Liver (tissue), 9 donors: ENCODE data around the gene SLC26A1. TPM values are rescaled to one million over a fixed set of nuclear protein-coding genes. Genes with fewer than 3 reads are reported as not detected.

Experiments used
- DNase-seq: peaks from one replicate; pipeline ENCODE4 v3.0.0-alpha.2; 2017; ENCODE audit warnings: low spot score
- H3K27ac ChIP-seq, 2 donors: one replicate each; pipeline ENCODE4 v1.7.0; 2013; ENCODE audit warnings: inconsistent platforms in 2 of 2, low read length in 2 of 2, control low read depth in 1 of 2, low read depth in 1 of 2, mild to moderate bottlenecking in 1 of 2
- H3K27me3 ChIP-seq, 4 donors: one replicate each; pipeline versions ENCODE4 v1.6.1 to v1.7.0; 2013; ENCODE audit warnings: low read length in 3 of 4, inconsistent platforms in 1 of 4, mild to moderate bottlenecking in 1 of 4, moderate library complexity in 1 of 4; ENCODE audit not compliant: control insufficient read depth in 4 of 4, insufficient read depth in 4 of 4
- H3K36me3 ChIP-seq, 4 donors: one replicate each; pipeline versions ENCODE4 v1.6.1 to v1.7.0; 2013; ENCODE audit warnings: low read length in 3 of 4, mild to moderate bottlenecking in 3 of 4, low read depth in 1 of 4, moderate library complexity in 1 of 4; ENCODE audit not compliant: control insufficient read depth in 4 of 4, insufficient read depth in 3 of 4
- H3K4me1 ChIP-seq, 4 donors: one replicate each; pipeline versions ENCODE4 v1.6.1 to v1.7.0; 2013; ENCODE audit warnings: low read length in 3 of 4, mild to moderate bottlenecking in 3 of 4, moderate library complexity in 1 of 4; ENCODE audit not compliant: control insufficient read depth in 4 of 4, insufficient read depth in 4 of 4
- H3K4me3 ChIP-seq, 3 donors: one replicate each; pipeline versions ENCODE4 v1.6.1 to v1.7.0; 2013; ENCODE audit warnings: low read length in 3 of 3, control low read depth in 1 of 3, low read depth in 1 of 3, mild to moderate bottlenecking in 1 of 3
- H3K9ac ChIP-seq, 2 donors: one replicate each; pipeline ENCODE4 v1.7.0; 2013; ENCODE audit warnings: low read length in 2 of 2, mild to moderate bottlenecking in 2 of 2, moderate library complexity in 2 of 2, control low read depth in 1 of 2, low read depth in 1 of 2
- H3K9me3 ChIP-seq, 4 donors: one replicate each; pipeline versions ENCODE4 v1.6.1 to v1.7.0; 2013; ENCODE audit warnings: low read length in 3 of 4; ENCODE audit not compliant: control insufficient read depth in 4 of 4
- ATF3 ChIP-seq: IDR thresholded peaks from 2 replicates; pipeline ENCODE4 v1.6.1; 2016; ENCODE audit warnings: antibody characterized with exemption
- FOXA1 ChIP-seq: IDR thresholded peaks from 2 replicates; pipeline ENCODE4 v1.6.1; 2016; ENCODE audit warnings: antibody characterized with exemption
- FOXA2 ChIP-seq: IDR thresholded peaks from 2 replicates; pipeline ENCODE4 v1.6.1; 2016; ENCODE audit warnings: antibody characterized with exemption
- GABPA ChIP-seq, 2 donors: IDR thresholded peaks in 1 of 2; conservative IDR thresholded peaks in 1 of 2; 2 replicates each; pipeline ENCODE4 v1.6.1; 2016; ENCODE audit warnings: antibody characterized with exemption in 2 of 2, mild to moderate bottlenecking in 1 of 2, moderate library complexity in 1 of 2
- HNF4A ChIP-seq, 2 donors: conservative IDR thresholded peaks; 2 replicates each; pipeline ENCODE4 v1.6.1; 2016; ENCODE audit warnings: antibody characterized with exemption in 2 of 2, mild to moderate bottlenecking in 2 of 2
- HNF4G ChIP-seq: IDR thresholded peaks from 2 replicates; pipeline ENCODE4 v1.6.1; 2016; ENCODE audit warnings: antibody characterized with exemption
- NR2F2 ChIP-seq: IDR thresholded peaks from 2 replicates; pipeline ENCODE4 v1.6.1; 2016; ENCODE audit warnings: antibody characterized with exemption
- RAD21 ChIP-seq, 2 donors: IDR thresholded peaks; 2 replicates each; pipeline ENCODE4 v1.6.1; 2016; ENCODE audit warnings: antibody characterized with exemption in 2 of 2, mild to moderate bottlenecking in 2 of 2
- REST ChIP-seq: IDR thresholded peaks from 2 replicates; pipeline ENCODE4 v1.6.1; 2016; ENCODE audit warnings: antibody characterized with exemption, mild to moderate bottlenecking
- RXRA ChIP-seq, 2 donors: IDR thresholded peaks; 2 replicates each; pipeline ENCODE4 v1.6.1; 2017 to 2018; ENCODE audit warnings: antibody characterized with exemption in 2 of 2, mild to moderate bottlenecking in 1 of 2
- SP1 ChIP-seq: IDR thresholded peaks from 2 replicates; pipeline ENCODE4 v1.6.1; 2018; ENCODE audit warnings: antibody characterized with exemption, mild to moderate bottlenecking
- TAF1 ChIP-seq: conservative IDR thresholded peaks from 2 replicates; pipeline ENCODE4 v1.6.1; 2016; ENCODE audit warnings: antibody characterized with exemption, mild to moderate bottlenecking
- YY1 ChIP-seq: IDR thresholded peaks from 2 replicates; pipeline ENCODE4 v1.6.1; 2016; ENCODE audit warnings: antibody characterized with exemption, mild to moderate bottlenecking
- WGBS: extraction: QIAGEN DNeasy Blood & Tissue Kit; methylation state at CpG from one replicate; pipeline ENCODE4 v1.1.7; 2013; 5-methylcytosine and 5-hydroxymethylcytosine counted together
- polyA plus RNA-seq, 2 donors: library from polyadenylated mRNA; stranded (reverse) in 1 of 2; unstranded in 1 of 2; fragments of 200-250 nt in 1 of 2; fragments of >200 nt in 1 of 2; fragmentation: Nextera tagmentation in 1 of 2; extraction: Ambion mirVana in 1 of 2; gene quantifications; one replicate each; pipeline versions ENCODE4 v1.2.1 to v1.2.3, GENCODE V29; 2013 to 2015
- total RNA-seq, 2 donors: library from RNA; depleted of rRNA; stranded (reverse); fragments of >200 nt; gene quantifications; one replicate each; pipeline ENCODE4 v1.2.3, GENCODE V29; 2014
- TF ChIP-seq, protein P1 (sequence below): IDR thresholded peaks from 2 replicates; pipeline ENCODE4 v1.6.1; 2016; ENCODE audit warnings: antibody characterized with exemption
- TF ChIP-seq, protein P2 (sequence below): fragments of 150-350 bp; IDR thresholded peaks from 2 replicates; pipeline ENCODE4 v1.5.1; 2017; ENCODE audit warnings: improper control_type of control experiment, low read depth, low read length; ENCODE audit not compliant: missing input control
- TF ChIP-seq, protein P3 (sequence below): IDR thresholded peaks from 2 replicates; pipeline ENCODE4 v1.6.1; 2016; ENCODE audit warnings: antibody characterized with exemption
- donor health status: healthy.
- donor health status: healthy.
- donor health status: healthy.
- donor health status: healthy.
- donor health status: healthy.

Gene SLC26A1
- total and polyA plus RNA-seq, 4 donors: 5.1 to 41.0 (median 26.3) TPM

GRCh38 chr4:959338-960139 lies 33.7 kb downstream of the SLC26A1 start:
- Histone ChIP-seq H3K9me3 (no peaks in the 10 kb centered on the region), H3K36me3 (peaks cover 2 to 24% (median 2%) of the 10 kb centered on the region in 4 donors), H3K9ac (no peak overlapping the region), H3K27ac (no peak overlapping the region), H3K4me3 (no peak overlapping the region), H3K27me3 (no peaks in the 10 kb centered on the region), H3K4me1 (no peaks in the 10 kb centered on the region)
- WGBS: 91% methylated on average over 24 of the region's 24 CpGs
- TF ChIP-seq REST (no peak), TAF1 (no peak), SP1 (no peak), ATF3 (no peak), RAD21 (IDR thresholded peaks at IDR 0.05) (no peak), GABPA (IDR thresholded peaks at IDR 0.05 in 1 of 2, conservative IDR thresholded peaks at IDR 0.05 in 1 of 2) (no peak), NR2F2 (no peak), HNF4G (no peak), FOXA2 (no peak), YY1 (no peak), FOXA1 (no peak), RXRA (IDR thresholded peaks at IDR 0.05) (no peak), HNF4A (conservative IDR thresholded peaks at IDR 0.05) (no peak)
- TF ChIP-seq, protein P1, sequence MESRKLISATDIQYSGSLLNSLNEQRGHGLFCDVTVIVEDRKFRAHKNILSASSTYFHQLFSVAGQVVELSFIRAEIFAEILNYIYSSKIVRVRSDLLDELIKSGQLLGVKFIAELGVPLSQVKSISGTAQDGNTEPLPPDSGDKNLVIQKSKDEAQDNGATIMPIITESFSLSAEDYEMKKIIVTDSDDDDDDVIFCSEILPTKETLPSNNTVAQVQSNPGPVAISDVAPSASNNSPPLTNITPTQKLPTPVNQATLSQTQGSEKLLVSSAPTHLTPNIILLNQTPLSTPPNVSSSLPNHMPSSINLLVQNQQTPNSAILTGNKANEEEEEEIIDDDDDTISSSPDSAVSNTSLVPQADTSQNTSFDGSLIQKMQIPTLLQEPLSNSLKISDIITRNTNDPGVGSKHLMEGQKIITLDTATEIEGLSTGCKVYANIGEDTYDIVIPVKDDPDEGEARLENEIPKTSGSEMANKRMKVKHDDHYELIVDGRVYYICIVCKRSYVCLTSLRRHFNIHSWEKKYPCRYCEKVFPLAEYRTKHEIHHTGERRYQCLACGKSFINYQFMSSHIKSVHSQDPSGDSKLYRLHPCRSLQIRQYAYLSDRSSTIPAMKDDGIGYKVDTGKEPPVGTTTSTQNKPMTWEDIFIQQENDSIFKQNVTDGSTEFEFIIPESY: no peak
- TF ChIP-seq, protein P2, sequence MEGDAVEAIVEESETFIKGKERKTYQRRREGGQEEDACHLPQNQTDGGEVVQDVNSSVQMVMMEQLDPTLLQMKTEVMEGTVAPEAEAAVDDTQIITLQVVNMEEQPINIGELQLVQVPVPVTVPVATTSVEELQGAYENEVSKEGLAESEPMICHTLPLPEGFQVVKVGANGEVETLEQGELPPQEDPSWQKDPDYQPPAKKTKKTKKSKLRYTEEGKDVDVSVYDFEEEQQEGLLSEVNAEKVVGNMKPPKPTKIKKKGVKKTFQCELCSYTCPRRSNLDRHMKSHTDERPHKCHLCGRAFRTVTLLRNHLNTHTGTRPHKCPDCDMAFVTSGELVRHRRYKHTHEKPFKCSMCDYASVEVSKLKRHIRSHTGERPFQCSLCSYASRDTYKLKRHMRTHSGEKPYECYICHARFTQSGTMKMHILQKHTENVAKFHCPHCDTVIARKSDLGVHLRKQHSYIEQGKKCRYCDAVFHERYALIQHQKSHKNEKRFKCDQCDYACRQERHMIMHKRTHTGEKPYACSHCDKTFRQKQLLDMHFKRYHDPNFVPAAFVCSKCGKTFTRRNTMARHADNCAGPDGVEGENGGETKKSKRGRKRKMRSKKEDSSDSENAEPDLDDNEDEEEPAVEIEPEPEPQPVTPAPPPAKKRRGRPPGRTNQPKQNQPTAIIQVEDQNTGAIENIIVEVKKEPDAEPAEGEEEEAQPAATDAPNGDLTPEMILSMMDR: no peak
- TF ChIP-seq, protein P3, sequence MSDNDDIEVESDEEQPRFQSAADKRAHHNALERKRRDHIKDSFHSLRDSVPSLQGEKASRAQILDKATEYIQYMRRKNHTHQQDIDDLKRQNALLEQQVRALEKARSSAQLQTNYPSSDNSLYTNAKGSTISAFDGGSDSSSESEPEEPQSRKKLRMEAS: no peak
- no peak for DNase-seq
